ENCODE measurements around the gene TENM4. TPM values are rescaled to one million over a fixed set of nuclear protein-coding genes. Genes with fewer than 3 reads are reported as not detected.

TENM4 gene
- total and polyA plus RNA-seq, 2 of the 8 experiments (the other 6 are each of a cell fraction or from before 2014, with no cell fraction given) = 3.5 to 7.2 TPM

DNA sequence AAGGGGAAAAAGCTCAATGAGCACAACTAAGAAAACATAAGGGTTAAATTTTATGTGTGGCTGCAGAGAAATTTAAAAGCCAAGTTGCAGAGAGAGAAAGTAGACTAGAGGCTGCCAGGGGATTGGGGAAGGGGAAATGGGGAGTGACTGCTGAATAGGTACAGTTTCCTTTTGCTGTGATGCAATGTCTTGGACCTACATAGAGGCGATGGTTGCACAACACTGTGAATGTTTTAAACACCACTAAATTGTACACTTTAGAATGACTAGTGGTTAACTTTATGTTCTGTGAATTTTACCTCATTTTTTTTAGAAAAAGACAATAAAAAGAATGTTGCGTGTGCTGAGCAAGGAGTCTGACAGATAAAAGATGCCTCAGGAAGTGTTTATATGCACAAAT lies 36.5 kb downstream of the TENM4 start:
- peak; percentile 33; the same call in 1 of the 2 replicates for TF ChIP-seq CEBPB (IDR thresholded peaks at IDR 0.05; ENCODE audit: low read depth, low read length)
- no peak for TF ChIP-seq CBX5 (IDR thresholded peaks at IDR 0.05; ENCODE audit: low read depth, low read length)
- TF ChIP-seq TEAD4 (IDR thresholded peaks at IDR 0.05; ENCODE audit: low read depth, low read length) = no peak
- TF ChIP-seq, protein P1, sequence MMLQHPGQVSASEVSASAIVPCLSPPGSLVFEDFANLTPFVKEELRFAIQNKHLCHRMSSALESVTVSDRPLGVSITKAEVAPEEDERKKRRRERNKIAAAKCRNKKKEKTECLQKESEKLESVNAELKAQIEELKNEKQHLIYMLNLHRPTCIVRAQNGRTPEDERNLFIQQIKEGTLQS (IDR thresholded peaks at IDR 0.05; ENCODE audit: insufficient read depth, low read depth, low read length) = no peak
- no peak for TF ChIP-seq BRCA1 (IDR thresholded peaks at IDR 0.05; ENCODE audit: low read depth, low read length)
- TF ChIP-seq, protein P2, sequence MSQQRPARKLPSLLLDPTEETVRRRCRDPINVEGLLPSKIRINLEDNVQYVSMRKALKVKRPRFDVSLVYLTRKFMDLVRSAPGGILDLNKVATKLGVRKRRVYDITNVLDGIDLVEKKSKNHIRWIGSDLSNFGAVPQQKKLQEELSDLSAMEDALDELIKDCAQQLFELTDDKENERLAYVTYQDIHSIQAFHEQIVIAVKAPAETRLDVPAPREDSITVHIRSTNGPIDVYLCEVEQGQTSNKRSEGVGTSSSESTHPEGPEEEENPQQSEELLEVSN (IDR thresholded peaks at IDR 0.05) = no peak
- H3K79me1 ChIP-seq (ENCODE audit: low read depth, low read length) = no peaks in the 10 kb centered on the region; the same call in 1 of the 2 replicates
- FAIRE-seq = no peak
- POLR2A ChIA-PET (ENCODE audit: partially characterized antibody) = no interaction called here
- no peak overlapping the region for H3K14ac ChIP-seq (ENCODE audit: insufficient read length)
- H3K4ac ChIP-seq (replicated peaks; ENCODE audit: insufficient read length, low read depth, low read length) = no peak overlapping the region
- no peak for DNase-seq (ENCODE audit: low read depth in 1 of 2, low spot score in 2 of 2)
- H3K9ac ChIP-seq (replicated peaks in 1 of 4; ENCODE audit: extremely low read depth in 1 of 4, low read depth in 3 of 4, low read length in 3 of 4) = no peak overlapping the region
- WGBS, 2 experiments (ENCODE audit: extremely low coverage in 1 of 2, insufficient coverage in 1 of 2, insufficient read length in 1 of 2, insufficient replicate concordance in 2 of 2, low coverage in 1 of 2, low lambda C conversion rate in 2 of 2, missing lambda C conversion rate in 1 of 2) = 74% methylated on average over 2 of the region's 2 CpGs; no CpG with 5 or more reads in 1 of the 2 experiments
- peaks cover 2 to 4% of the 10 kb centered on the region in 2 experiments for H4K20me1 ChIP-seq (replicated peaks in 1 of 2; ENCODE audit: control insufficient read depth in 1 of 2, insufficient read depth in 2 of 2, low read length in 2 of 2)
- H3K56ac ChIP-seq (replicated peaks; ENCODE audit: insufficient read length, low read depth, low read length) = no peak overlapping the region
- H2BK15ac ChIP-seq (ENCODE audit: low read length) = no peak overlapping the region
- CTCF ChIA-PET (ENCODE audit: partially characterized antibody) = interaction anchor here (0.6 to 5.0 kb wide), 6 partner anchors 10 to 181 kb away, joined by 3 to 56 read pairs (median 3); no protein-coding TSS in a partner anchor
- H3K18ac ChIP-seq (ENCODE audit: extremely low read depth, low read length) = no peak overlapping the region
- H3K4me1 ChIP-seq (replicated peaks in 1 of 4; ENCODE audit: control insufficient read depth in 3 of 4, insufficient read depth in 4 of 4, low read length in 3 of 4) = peaks cover 0 to 2% (median 0%) of the 10 kb centered on the region in 4 experiments; a peak in 1 of 7 replicates
- no peak overlapping the region for H2BK120ac ChIP-seq (replicated peaks; ENCODE audit: low read depth, low read length)
- H3K4me2 ChIP-seq (ENCODE audit: insufficient read depth in 1 of 2, low read depth in 2 of 2, low read length in 2 of 2) = no peak overlapping the region
- no peaks in the 10 kb centered on the region for H3K9me3 ChIP-seq (ENCODE audit: insufficient read depth in 2 of 2, low read depth in 1 of 2, low read length in 1 of 2)
- no peaks in the 10 kb centered on the region for H3K27me3 ChIP-seq (replicated peaks in 1 of 4; ENCODE audit: control insufficient read depth in 3 of 4, extremely low read depth in 1 of 4, insufficient read depth in 3 of 4, low read length in 3 of 4)
- H3K23me2 ChIP-seq (ENCODE audit: low read depth, low read length) = no peaks in the 10 kb centered on the region
- no peaks in the 10 kb centered on the region for H3K36me3 ChIP-seq (ENCODE audit: control insufficient read depth in 2 of 4, insufficient read depth in 4 of 4, low read length in 3 of 4)
- no peak overlapping the region for H2BK5ac ChIP-seq (ENCODE audit: low read depth, low read length)
- H4K91ac ChIP-seq (replicated peaks; ENCODE audit: insufficient read length, low read length) = no peak overlapping the region
- H3K27ac ChIP-seq (ENCODE audit: low read depth, low read length) = no peak overlapping the region
- H2AK5ac ChIP-seq (ENCODE audit: low read depth, low read length) = no peak overlapping the region
- H2AFZ ChIP-seq (ENCODE audit: low read length) = no peak overlapping the region
- H3K4me3 ChIP-seq (ENCODE audit: extremely low read depth in 1 of 4, insufficient read depth in 2 of 4, low read depth in 3 of 4, low read length in 4 of 4) = no peak overlapping the region
- H2BK20ac ChIP-seq (ENCODE audit: low read length) = no peak overlapping the region
- no peaks in the 10 kb centered on the region for H3K79me2 ChIP-seq (ENCODE audit: control insufficient read depth in 1 of 2, insufficient read depth in 2 of 2, low read length in 2 of 2)
- H2BK12ac ChIP-seq (ENCODE audit: low read depth, low read length) = no peak overlapping the region
- H3K23ac ChIP-seq (ENCODE audit: insufficient read length) = no peak overlapping the region
- no peak overlapping the region for H4K5ac ChIP-seq (ENCODE audit: insufficient read length, low read depth, low read length)
- no peak overlapping the region for H4K8ac ChIP-seq (ENCODE audit: extremely low read depth, insufficient read depth, low read length)
